ENCODE measurements around the gene NUP153. TPM values are rescaled to one million over a fixed set of nuclear protein-coding genes. Genes with fewer than 3 reads are reported as not detected.

NUP153 gene
- total RNA-seq, 1 donor from 2014 or later, result 30.8 TPM

DNA sequence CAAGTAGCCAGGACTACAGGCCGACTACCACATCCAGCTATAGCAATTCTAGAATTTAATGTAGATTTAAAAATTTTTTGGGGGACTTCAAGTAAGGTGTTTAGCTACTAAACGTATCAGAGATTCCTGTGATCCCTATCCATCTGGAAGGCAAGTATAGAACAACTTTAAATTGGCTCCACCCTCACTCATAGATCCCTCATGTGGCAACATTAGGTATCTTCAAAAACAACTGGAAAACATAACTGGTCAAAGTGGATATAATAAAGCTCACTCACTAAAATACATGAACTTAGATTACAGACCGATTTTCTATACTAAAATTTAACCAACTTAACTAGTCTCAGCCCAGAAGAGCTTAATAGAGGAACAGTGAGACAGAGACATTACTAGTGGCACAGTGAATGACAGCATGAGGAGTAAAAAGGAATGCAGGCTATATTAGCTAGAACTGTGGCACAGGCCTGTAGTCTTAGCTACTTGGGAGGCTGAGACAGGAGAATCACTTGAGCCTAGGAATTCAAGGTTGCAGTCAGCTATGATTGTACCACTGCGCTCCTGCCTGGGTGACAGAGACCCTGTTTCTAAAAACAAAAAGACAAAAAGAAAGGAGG, 14.7 kb downstream of the NUP153 start:
- H3K27ac ChIP-seq (ENCODE audit: low read depth, low read length), result no peak overlapping the region
- no peak overlapping the region for H3K4me3 ChIP-seq (ENCODE audit: low read length in 3 of 3)
- no peaks in the 10 kb centered on the region for H3K27me3 ChIP-seq (ENCODE audit: control insufficient read depth in 3 of 3, insufficient read depth in 3 of 3, low read length in 3 of 3)
- peaks cover 0 to 6% (median 0%) of the 10 kb centered on the region in 3 donors for H3K36me3 ChIP-seq (ENCODE audit: control insufficient read depth in 3 of 3, insufficient read depth in 3 of 3, low read length in 3 of 3)
- no peaks in the 10 kb centered on the region for H3K9me3 ChIP-seq (ENCODE audit: control insufficient read depth in 3 of 3, low read length in 3 of 3)
- H3K4me1 ChIP-seq (ENCODE audit: control insufficient read depth in 3 of 3, insufficient read depth in 3 of 3, low read length in 3 of 3), result no peaks in the 10 kb centered on the region
- H3K9ac ChIP-seq (ENCODE audit: low read depth in 1 of 3, low read length in 3 of 3), result no peak overlapping the region

DNA sequence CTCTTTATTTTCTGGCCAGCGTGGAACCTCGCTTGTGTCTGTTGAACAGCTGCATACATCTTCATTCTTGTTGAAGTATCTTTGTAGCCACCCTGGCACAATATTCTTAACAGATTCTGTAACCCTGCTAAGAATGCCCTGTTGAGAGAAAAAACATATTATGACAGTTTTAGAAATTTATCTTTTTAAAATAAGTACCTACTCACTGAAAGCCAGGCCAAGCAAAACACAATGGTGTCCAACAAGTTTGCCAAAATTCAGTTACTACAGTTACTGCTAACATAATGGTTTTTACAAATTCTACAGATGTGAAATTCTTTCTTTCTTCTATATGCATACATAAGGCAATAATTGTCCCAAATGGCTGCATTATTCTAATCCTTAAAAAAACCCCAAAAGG, 18.2 kb downstream of the NUP153 start:
- H3K4me3 ChIP-seq (ENCODE audit: low read length in 3 of 3), result no peak overlapping the region
- H3K4me1 ChIP-seq (ENCODE audit: control insufficient read depth in 3 of 3, insufficient read depth in 3 of 3, low read length in 3 of 3), result no peaks in the 10 kb centered on the region
- H3K9me3 ChIP-seq (ENCODE audit: control insufficient read depth in 3 of 3, low read length in 3 of 3), result no peaks in the 10 kb centered on the region
- H3K27ac ChIP-seq (ENCODE audit: low read depth, low read length), result no peak overlapping the region
- no peak overlapping the region for H3K9ac ChIP-seq (ENCODE audit: low read depth in 1 of 3, low read length in 3 of 3)
- H3K36me3 ChIP-seq (ENCODE audit: control insufficient read depth in 3 of 3, insufficient read depth in 3 of 3, low read length in 3 of 3), result peaks cover 0 to 6% (median 0%) of the 10 kb centered on the region in 3 donors
- no peaks in the 10 kb centered on the region for H3K27me3 ChIP-seq (ENCODE audit: control insufficient read depth in 3 of 3, insufficient read depth in 3 of 3, low read length in 3 of 3)

DNA sequence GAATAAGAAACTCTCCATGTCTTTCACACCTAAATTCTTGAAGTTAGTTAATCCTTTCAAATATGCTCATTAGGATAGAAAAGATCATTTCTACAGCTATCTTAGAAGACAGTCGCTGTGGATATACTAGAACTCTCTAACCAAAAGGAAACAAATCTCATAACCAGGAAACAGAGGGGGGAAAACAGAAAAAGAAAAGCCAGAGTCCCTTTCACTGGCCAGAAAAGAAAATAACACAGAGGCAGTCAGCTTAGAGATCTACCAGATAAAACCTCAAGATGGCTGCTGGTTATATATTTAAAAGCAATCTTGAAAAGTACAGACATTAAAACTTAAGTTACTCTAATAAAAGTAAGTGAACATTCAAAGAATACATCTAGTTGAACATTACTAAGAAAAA, 19.6 kb downstream of the NUP153 start:
- Histone ChIP-seq H3K27ac (ENCODE audit: low read depth, low read length) (no peak overlapping the region), H3K9me3 (ENCODE audit: control insufficient read depth in 3 of 3, low read length in 3 of 3) (no peaks in the 10 kb centered on the region), H3K4me1 (ENCODE audit: control insufficient read depth in 3 of 3, insufficient read depth in 3 of 3, low read length in 3 of 3) (peaks cover 0 to 2% (median 0%) of the 10 kb centered on the region in 3 donors), H3K36me3 (ENCODE audit: control insufficient read depth in 3 of 3, insufficient read depth in 3 of 3, low read length in 3 of 3) (peaks cover 0 to 6% (median 0%) of the 10 kb centered on the region in 3 donors), H3K27me3 (ENCODE audit: control insufficient read depth in 3 of 3, insufficient read depth in 3 of 3, low read length in 3 of 3) (no peaks in the 10 kb centered on the region), H3K9ac (ENCODE audit: low read depth in 1 of 3, low read length in 3 of 3) (no peak overlapping the region), H3K4me3 (ENCODE audit: low read length in 3 of 3) (no peak overlapping the region)

- H3K4me1 ChIP-seq (ENCODE audit: control insufficient read depth in 3 of 3, insufficient read depth in 3 of 3, low read length in 3 of 3), result peaks cover 0 to 2% (median 0%) of the 10 kb centered on the region in 3 donors
- no peaks in the 10 kb centered on the region for H3K9me3 ChIP-seq (ENCODE audit: control insufficient read depth in 3 of 3, low read length in 3 of 3)
- no peak overlapping the region for H3K4me3 ChIP-seq (ENCODE audit: low read length in 3 of 3)
- H3K36me3 ChIP-seq (ENCODE audit: control insufficient read depth in 3 of 3, insufficient read depth in 3 of 3, low read length in 3 of 3), result peaks cover 0 to 6% (median 3%) of the 10 kb centered on the region in 3 donors
- H3K27me3 ChIP-seq (ENCODE audit: control insufficient read depth in 3 of 3, insufficient read depth in 3 of 3, low read length in 3 of 3), result no peaks in the 10 kb centered on the region
- H3K27ac ChIP-seq (ENCODE audit: low read depth, low read length), result no peak overlapping the region
- H3K9ac ChIP-seq (ENCODE audit: low read depth in 1 of 3, low read length in 3 of 3), result no peak overlapping the region
Measured at GRCh38 chr6:17684134-17684533, 22.6 kb downstream of the NUP153 start.

DNA sequence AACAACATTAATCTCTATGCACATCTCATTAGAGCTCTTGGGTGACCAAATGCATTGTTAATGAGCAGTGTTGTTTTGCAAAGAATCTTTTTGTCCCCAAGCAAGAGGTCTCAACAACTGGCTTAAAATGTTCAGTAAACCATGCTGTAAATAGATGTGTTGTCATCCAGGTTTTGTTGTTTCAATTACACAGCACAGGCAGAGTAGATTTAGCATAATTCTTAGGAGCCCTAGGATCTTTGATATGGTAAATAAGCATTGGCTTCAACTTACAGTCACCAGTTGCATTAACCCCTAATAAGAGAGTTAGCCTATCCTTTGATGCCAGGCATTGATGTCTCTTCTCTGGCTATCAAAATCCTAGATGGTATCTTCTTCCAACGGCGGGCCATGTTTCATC, 23.3 kb downstream of the NUP153 start:
- Histone ChIP-seq H3K4me1 (ENCODE audit: control insufficient read depth in 3 of 3, insufficient read depth in 3 of 3, low read length in 3 of 3) (peaks cover 0 to 2% (median 0%) of the 10 kb centered on the region in 3 donors), H3K9ac (ENCODE audit: low read depth in 1 of 3, low read length in 3 of 3) (no peak overlapping the region), H3K27ac (ENCODE audit: low read depth, low read length) (no peak overlapping the region), H3K9me3 (ENCODE audit: control insufficient read depth in 3 of 3, low read length in 3 of 3) (no peaks in the 10 kb centered on the region), H3K4me3 (ENCODE audit: low read length in 3 of 3) (no peak overlapping the region), H3K27me3 (ENCODE audit: control insufficient read depth in 3 of 3, insufficient read depth in 3 of 3, low read length in 3 of 3) (no peaks in the 10 kb centered on the region), H3K36me3 (ENCODE audit: control insufficient read depth in 3 of 3, insufficient read depth in 3 of 3, low read length in 3 of 3) (peaks cover 0 to 6% (median 3%) of the 10 kb centered on the region in 3 donors)

DNA sequence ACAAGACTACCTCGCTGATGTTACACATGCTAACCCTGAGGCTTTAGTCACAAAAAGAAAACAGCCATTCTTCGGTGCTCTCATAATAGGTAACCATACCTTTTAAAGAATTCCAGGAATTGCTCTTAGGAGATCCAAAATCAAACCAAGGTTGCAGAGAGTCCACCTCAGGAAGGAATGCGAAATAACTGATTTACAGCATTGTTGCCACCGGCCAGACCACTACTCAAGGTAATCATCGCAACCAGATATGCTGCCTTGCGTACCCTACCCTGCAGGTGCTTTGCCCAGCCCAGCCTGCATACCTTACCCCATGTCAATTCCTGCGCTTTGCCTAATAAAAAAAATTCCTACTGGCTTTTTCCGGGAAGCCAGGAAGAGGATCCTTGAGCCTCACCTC, 27.0 kb downstream of the NUP153 start:
- H3K9ac ChIP-seq (ENCODE audit: low read depth in 1 of 3, low read length in 3 of 3), result no peak overlapping the region
- no peaks in the 10 kb centered on the region for H3K9me3 ChIP-seq (ENCODE audit: control insufficient read depth in 3 of 3, low read length in 3 of 3)
- no peak overlapping the region for H3K27ac ChIP-seq (ENCODE audit: low read depth, low read length)
- peaks cover 2 to 5% (median 3%) of the 10 kb centered on the region in 3 donors for H3K36me3 ChIP-seq (ENCODE audit: control insufficient read depth in 3 of 3, insufficient read depth in 3 of 3, low read length in 3 of 3)
- H3K4me1 ChIP-seq (ENCODE audit: control insufficient read depth in 3 of 3, insufficient read depth in 3 of 3, low read length in 3 of 3), result peaks cover 0 to 2% (median 0%) of the 10 kb centered on the region in 3 donors
- H3K27me3 ChIP-seq (ENCODE audit: control insufficient read depth in 3 of 3, insufficient read depth in 3 of 3, low read length in 3 of 3), result no peaks in the 10 kb centered on the region
- no peak overlapping the region for H3K4me3 ChIP-seq (ENCODE audit: low read length in 3 of 3)

- Histone ChIP-seq H3K27me3 (ENCODE audit: control insufficient read depth in 3 of 3, insufficient read depth in 3 of 3, low read length in 3 of 3) (no peaks in the 10 kb centered on the region), H3K9me3 (ENCODE audit: control insufficient read depth in 3 of 3, low read length in 3 of 3) (no peaks in the 10 kb centered on the region), H3K36me3 (ENCODE audit: control insufficient read depth in 3 of 3, insufficient read depth in 3 of 3, low read length in 3 of 3) (peaks cover 8 to 16% (median 15%) of the 10 kb centered on the region in 3 donors), H3K27ac (ENCODE audit: low read depth, low read length) (no peak overlapping the region), H3K4me3 (ENCODE audit: low read length in 3 of 3) (no peak overlapping the region), H3K4me1 (ENCODE audit: control insufficient read depth in 3 of 3, insufficient read depth in 3 of 3, low read length in 3 of 3) (no peaks in the 10 kb centered on the region), H3K9ac (ENCODE audit: low read depth in 1 of 3, low read length in 3 of 3) (no peak overlapping the region)
Measured at GRCh38 chr6:17677602-17678001, 29.1 kb downstream of the NUP153 start.

DNA sequence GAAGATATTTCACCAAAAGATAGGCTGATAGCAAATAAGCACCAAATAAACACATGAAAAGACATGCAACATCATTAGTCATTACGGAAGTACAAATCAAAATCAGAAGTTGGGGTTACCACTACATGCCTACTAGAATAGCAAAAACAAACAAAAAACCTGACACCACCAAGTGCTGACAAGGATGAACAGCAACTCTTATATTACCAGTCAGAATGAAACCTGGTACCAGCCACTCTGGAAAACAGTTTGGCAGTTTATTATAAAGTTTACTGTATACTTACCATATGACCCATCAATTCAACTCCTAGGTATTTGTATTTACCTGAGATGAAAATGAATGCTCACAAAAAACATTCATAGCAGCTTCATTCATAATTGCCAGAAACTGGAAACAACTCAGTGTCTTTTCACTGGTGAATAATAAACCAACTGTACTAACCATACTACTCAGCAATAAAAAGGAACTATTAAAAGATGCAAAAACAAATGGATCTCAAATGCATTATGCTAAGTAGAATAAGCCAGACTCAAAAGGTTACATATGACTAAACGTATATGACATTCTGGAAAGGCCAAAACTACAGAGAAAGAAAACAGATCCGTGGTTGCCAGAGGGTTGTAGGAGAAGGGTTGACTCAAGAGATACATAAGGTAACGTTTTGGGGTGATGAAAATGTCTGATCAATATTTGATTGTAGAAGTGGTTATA, 33.0 kb downstream of the NUP153 start:
- H3K4me3 ChIP-seq (ENCODE audit: low read length in 3 of 3), result no peak overlapping the region
- H3K4me1 ChIP-seq (ENCODE audit: control insufficient read depth in 3 of 3, insufficient read depth in 3 of 3, low read length in 3 of 3), result no peaks in the 10 kb centered on the region
- H3K27me3 ChIP-seq (ENCODE audit: control insufficient read depth in 3 of 3, insufficient read depth in 3 of 3, low read length in 3 of 3), result no peaks in the 10 kb centered on the region
- peaks cover 18 to 42% (median 26%) of the 10 kb centered on the region in 3 donors for H3K36me3 ChIP-seq (ENCODE audit: control insufficient read depth in 3 of 3, insufficient read depth in 3 of 3, low read length in 3 of 3)
- H3K9ac ChIP-seq (ENCODE audit: low read depth in 1 of 3, low read length in 3 of 3), result no peak overlapping the region
- H3K27ac ChIP-seq (ENCODE audit: low read depth, low read length), result no peak overlapping the region
- no peaks in the 10 kb centered on the region for H3K9me3 ChIP-seq (ENCODE audit: control insufficient read depth in 3 of 3, low read length in 3 of 3)

DNA sequence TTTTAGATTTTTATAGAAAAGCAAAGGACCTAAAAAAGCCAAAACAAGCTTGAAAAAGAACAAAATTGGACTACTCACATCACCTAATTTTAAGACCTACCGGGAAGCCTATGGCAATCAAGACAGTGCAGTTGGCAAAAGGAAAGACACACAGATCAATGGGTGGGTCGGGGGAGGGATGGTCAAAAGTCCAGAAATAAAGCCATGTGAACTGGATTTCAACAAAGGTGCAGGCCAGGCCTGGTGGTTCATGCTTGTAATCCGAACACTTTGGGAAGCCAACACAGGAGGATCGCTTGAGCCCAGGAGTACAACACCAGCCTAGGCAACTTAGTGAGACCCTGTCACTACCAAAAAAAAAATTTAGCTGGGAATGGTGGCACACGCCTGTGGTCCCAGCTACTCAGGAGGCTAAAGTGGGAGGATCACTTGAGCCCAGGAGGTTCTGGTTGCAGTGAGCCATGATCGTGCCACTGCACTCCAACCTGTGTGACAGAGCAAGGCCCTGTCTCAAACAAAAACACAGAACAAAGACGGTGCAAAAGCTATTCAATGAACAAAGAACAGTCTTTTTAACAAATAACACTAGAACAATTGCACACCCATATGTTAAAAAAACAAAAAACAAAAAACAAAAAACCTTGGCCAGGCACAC, 34.5 kb downstream of the NUP153 start:
- H3K9me3 ChIP-seq (ENCODE audit: control insufficient read depth in 3 of 3, low read length in 3 of 3), result no peaks in the 10 kb centered on the region
- no peaks in the 10 kb centered on the region for H3K4me1 ChIP-seq (ENCODE audit: control insufficient read depth in 3 of 3, insufficient read depth in 3 of 3, low read length in 3 of 3)
- no peak overlapping the region for H3K4me3 ChIP-seq (ENCODE audit: low read length in 3 of 3)
- peaks cover 22 to 54% (median 39%) of the 10 kb centered on the region in 3 donors for H3K36me3 ChIP-seq (ENCODE audit: control insufficient read depth in 3 of 3, insufficient read depth in 3 of 3, low read length in 3 of 3)
- no peaks in the 10 kb centered on the region for H3K27me3 ChIP-seq (ENCODE audit: control insufficient read depth in 3 of 3, insufficient read depth in 3 of 3, low read length in 3 of 3)
- H3K9ac ChIP-seq (ENCODE audit: low read depth in 1 of 3, low read length in 3 of 3), result no peak overlapping the region
- H3K27ac ChIP-seq (ENCODE audit: low read depth, low read length), result no peak overlapping the region

- no peak overlapping the region for H3K4me3 ChIP-seq (ENCODE audit: low read length in 3 of 3)
- no peaks in the 10 kb centered on the region for H3K4me1 ChIP-seq (ENCODE audit: control insufficient read depth in 3 of 3, insufficient read depth in 3 of 3, low read length in 3 of 3)
- no peak overlapping the region for H3K9ac ChIP-seq (ENCODE audit: low read depth in 1 of 3, low read length in 3 of 3)
- H3K36me3 ChIP-seq (ENCODE audit: control insufficient read depth in 3 of 3, insufficient read depth in 3 of 3, low read length in 3 of 3), result peaks cover 18 to 52% (median 28%) of the 10 kb centered on the region in 3 donors
- H3K27me3 ChIP-seq (ENCODE audit: control insufficient read depth in 3 of 3, insufficient read depth in 3 of 3, low read length in 3 of 3), result no peaks in the 10 kb centered on the region
- H3K27ac ChIP-seq (ENCODE audit: low read depth, low read length), result no peak overlapping the region
- H3K9me3 ChIP-seq (ENCODE audit: control insufficient read depth in 3 of 3, low read length in 3 of 3), result no peaks in the 10 kb centered on the region
Measured at GRCh38 chr6:17666646-17667045, 40.1 kb downstream of the NUP153 start.
